HG02571 (cell line): ENCODE results near the gene TEX28.
"Not testable (repeated sequence)": the region's sequence is repeated elsewhere in the genome, so short reads cannot be mapped to it uniquely, and the experiment has no call there.

ENCODE experiments used
- ATAC-seq: cut with Tn5 transposase; IDR thresholded peaks from one replicate; pipeline ENCODE4 v1.9.1; 2021; ENCODE audit warnings: mild to moderate bottlenecking, moderate library complexity; ENCODE audit not compliant: unreplicated experiment

TEX28 gene

GRCh38 chrX:154310616-154311536 is 16.0 kb upstream of the TEX28 start:
- no peak for ATAC-seq

DNA sequence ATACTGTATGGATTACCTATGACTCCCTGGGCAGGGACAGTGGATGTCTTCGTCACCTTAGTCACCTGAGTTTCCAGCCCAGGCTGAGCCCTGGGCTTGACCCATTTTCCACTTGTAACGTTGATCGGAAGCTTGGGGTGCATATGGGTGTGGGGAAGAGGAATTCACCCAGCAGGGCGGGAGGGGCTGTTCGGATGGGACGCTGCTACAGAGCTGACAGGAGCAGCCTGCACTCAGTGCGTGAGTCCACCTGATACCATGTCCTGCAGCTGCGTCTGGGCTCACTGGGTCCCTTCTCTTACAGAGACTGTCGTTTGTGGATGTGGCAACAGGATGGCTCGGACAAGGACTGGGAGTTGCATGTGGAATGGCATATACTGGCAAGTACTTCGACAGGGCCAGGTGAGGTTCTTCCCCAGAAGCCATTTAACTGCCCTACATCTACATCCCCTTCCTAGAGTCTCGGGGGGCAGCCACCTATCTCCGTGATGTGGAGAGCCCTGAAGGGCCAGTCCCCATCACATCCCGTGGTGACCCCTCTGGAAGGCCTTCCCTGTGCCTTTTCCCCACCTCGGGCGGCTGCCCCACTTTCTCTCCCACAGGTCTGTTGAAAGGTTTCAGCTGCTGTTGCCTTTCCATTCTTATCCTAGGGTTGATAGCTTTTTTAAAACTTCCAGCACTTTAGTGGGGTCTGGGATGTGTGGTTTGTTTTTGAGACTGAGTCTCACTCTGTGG is 14.3 kb upstream of the TEX28 start:
- ATAC-seq, result no peak

GRCh38 chrX:154308108-154308946 is 13.4 kb upstream of the TEX28 start:
- no peak for ATAC-seq

DNA sequence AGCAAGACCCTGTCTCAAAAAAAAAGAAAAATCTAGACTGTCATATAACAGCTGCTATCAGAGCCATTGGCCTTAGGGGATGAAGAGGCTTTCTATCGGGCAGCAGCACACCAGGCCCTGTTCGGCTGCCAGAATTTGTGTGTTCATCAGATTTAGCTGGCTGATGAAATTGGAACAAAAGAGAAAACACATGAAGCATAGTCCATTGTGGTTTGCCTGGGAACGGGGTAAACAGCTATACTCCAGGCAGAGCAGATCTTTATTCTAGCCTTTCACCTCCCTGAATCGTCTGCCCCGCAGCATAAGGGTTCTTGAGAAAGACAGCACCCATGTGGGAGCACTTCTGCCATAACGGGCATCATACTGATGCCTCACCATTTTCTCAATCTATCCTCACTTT is 12.3 kb upstream of the TEX28 start:
- no peak for ATAC-seq

DNA sequence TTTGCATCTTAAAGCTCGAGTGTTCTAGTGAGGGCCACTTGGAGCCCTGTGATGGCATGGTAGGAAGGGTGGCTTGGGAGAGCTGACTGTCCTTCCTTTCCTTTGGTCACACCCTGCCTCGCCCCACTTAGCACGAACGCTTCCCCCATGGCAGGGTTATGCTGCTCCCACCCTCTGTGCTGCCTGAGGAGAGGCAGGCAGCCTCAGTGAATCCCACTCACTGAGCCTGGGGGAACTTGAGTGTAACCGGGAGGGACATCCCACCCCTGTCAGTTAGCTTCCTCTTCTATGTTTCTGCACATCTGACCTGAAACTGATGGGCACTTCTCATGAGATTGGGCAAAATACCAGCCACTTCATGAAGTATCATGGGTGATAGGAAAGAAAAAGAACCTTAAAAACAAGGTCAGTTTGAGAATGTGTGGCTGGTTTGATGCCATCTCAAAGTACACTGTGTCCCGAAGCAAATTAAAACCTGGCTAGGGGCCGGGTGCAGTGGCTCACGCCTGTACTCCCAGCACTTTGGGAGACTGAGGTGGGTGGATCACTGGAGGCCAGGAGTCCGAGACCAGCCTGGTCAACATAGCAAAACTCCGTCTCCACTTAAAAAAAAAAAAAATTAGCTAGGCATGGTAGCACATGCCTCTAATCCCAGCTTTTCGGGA is 10.7 kb upstream of the TEX28 start:
- ATAC-seq, result no peak

GRCh38 chrX:154304846-154305245 is 9.9 kb upstream of the TEX28 start:
- ATAC-seq, result no peak

GRCh38 chrX:154303476-154303875 is 8.6 kb upstream of the TEX28 start:
- ATAC-seq, result no peak

- not testable (repeated sequence) for ATAC-seq
Observed at GRCh38 chrX:154302998-154303397, 8.1 kb upstream of the TEX28 start.

- ATAC-seq, result no peak
Observed at GRCh38 chrX:154300816-154301215, 5.9 kb upstream of the TEX28 start.

DNA sequence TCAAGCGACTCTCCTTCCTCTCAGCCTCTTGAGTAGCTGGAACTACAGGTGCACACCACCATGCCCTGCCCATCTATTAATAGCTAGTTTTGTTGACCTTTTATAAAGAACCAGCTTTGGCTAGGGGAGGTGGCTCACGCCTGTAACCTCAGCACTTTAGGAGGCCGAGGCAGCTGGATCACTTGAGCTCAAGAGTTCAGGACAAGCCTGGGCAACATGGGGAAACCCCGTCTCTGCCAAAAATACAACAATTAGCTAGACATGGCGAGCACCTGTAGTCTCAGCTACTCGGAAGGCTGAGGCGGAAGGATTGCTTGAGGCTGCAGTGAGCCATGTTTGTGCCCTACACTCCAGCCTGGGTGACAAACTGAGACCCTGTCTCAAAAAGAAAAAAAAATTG is 3.4 kb upstream of the TEX28 start:
- ATAC-seq, result peak; percentile 65

GRCh38 chrX:154296731-154297130 is 1.8 kb upstream of the TEX28 start:
- ATAC-seq, result no peak

DNA sequence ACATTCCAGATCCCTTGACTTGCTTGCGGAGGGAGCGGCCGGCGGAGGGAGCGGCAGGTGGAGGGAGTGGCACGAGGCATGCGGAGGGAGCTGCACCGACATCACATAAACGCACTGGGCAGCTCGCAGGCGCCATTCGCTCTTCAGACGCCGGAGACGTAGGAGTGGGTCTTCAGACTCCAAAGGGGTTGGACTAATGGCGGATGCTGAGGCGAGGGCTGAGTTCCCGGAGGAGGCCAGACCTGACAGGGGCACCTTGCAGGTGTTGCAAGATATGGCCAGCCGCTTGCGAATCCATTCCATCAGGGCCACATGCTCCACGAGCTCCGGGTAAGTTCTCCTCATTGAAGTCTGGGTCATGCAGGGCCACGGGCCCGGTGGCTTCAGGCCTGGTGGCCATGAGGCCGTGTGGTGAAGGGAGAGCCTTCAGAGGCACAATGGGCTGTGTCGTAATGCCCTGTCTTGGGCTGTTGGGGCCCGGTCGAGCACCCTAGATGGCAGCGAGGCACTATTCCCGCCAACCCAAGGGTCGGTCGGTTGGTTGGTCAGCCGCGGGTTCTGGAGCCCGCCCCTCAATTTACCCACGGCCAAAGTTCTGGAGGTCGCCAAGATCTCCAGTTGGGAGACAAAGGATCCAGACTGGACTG is 863 bp upstream of the TEX28 start, which contains the start of gene TKTL1:
Gene TKTL1 (plus strand): TSS at position 132 of the 647 bp plus-strand sequence. CDS start 65 bp downstream, at position 197.
- no peak for ATAC-seq

GRCh38 chrX:154286406-154286805 is 8.5 kb downstream of the TEX28 start:
- not testable (repeated sequence) for ATAC-seq

DNA sequence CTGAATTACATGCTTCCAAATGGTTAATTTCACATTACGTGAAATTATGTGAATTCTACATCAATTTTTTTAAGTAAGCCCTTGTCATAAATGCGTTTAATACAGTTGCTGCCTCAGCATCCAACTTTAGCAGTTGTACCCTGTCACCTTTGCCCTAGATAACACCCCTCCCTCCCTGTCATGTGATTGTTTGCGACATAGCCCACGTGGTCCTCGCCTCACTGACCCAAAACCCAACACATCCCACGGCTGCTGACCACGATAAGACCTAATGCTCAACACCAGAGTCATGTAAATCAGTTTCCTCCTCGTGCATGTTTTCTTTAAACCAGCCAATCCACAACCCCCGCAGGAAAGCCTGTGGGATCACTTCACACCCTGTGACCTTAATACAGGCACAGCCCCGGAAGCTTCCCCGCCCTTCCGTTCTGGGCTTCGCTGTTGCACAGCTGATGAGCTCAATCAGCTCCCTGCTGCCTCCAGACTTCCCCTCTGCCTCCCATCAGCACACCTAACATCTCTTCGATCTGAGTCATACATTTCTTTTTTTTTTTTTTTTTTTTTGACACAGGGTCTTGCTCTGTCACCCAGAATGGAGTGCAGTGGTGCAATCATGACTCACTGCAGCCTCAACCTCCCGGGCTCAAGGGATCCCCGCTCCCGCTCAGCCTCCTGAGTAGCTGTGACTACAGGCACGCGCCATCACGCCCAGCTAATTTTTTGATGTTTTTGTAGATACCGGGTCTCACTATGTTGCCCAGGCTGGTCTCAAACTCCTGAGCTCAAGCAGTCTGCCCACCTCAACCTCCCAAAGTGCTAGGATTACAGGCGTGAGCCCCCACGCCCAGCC is 10.2 kb downstream of the TEX28 start:
- not testable (repeated sequence) for ATAC-seq

- ATAC-seq, result not testable (repeated sequence)
Observed at GRCh38 chrX:154269245-154269644, 25.7 kb downstream of the TEX28 start.

DNA sequence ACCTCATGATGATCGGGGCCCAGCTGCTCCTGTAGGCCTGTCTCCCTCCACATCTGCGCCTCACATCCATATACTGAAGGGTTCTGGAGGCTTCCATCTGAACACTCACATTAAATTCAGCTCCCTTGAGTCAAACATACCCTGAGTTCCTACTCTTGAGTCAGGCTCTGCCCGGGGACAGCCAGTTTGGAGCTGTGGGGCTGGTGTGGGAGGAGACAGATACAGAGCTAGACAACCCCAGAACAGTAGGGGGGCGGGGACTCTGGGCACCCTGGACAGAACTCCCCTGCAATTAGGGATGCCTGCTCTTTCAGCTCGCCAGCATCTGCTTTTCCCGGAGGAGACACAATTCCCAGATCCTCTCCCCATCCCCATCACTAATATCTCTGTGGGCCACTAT is 31.9 kb downstream of the TEX28 start:
- not testable (repeated sequence) for ATAC-seq

DNA sequence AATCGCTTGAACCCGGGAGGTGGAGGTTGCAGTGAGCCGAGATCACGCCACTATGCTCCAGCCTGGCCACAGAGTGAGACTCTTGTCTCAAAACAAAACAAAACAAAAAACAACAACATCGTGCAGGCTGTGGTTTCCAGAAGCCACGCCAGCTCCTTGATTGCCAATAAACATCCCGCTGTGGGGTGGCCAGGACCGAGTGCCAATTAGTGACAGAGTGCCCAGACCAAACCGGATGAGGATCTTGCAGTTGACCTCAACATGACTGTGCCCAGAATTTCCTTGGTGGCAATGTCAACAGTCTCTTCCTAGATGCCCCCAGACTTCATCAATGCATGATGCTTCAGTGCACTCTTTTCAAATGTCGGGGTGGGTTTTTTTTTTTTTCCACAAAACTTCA is 36.2 kb downstream of the TEX28 start:
- not testable (repeated sequence) for ATAC-seq

GRCh38 chrX:154257282-154257681 is 37.6 kb downstream of the TEX28 start, which contains the start of gene OPN1MW3:
Gene OPN1MW3, plus strand, starts transcription at chrX:154257582. Its CDS starts 38 bp downstream, at chrX:154257620.
- not testable (repeated sequence) for ATAC-seq

DNA sequence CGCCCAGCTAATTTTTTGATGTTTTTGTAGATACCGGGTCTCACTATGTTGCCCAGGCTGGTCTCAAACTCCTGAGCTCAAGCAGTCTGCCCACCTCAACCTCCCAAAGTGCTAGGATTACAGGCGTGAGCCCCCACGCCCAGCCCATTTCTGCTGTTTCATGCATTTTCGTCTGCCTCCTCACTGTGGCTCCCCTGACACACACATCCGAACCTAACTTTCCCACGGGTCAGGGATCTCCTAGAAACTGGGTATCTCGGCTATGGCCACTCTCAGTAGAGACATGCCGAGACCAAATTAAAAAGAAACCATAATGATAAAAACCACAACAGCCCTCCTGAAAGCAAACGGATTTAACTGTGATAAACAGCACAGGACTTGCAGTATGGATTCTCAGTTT is 46.8 kb downstream of the TEX28 start:
- ATAC-seq, result not testable (repeated sequence)
